LNCaP clone FGC (cell line): ENCODE data around the gene TUBD1.
"Not testable (repeated sequence)": the region's sequence is repeated elsewhere in the genome, so short reads cannot be mapped to it uniquely, and the experiment has no call there.

Experiments used
- DNase-seq: peaks from one replicate; pipeline ENCODE4 v3.0.0-alpha.2; 2011; ENCODE audit warnings: low read depth
- H3K4me3 ChIP-seq: 2 replicates; pipeline ENCODE4 v1.5.1; 2011; ENCODE audit warnings: mild to moderate bottlenecking, low read depth, low read length, control low read depth
- CTCF ChIP-seq: IDR thresholded peaks from 2 replicates; pipeline ENCODE4 v1.5.1; 2012; ENCODE audit warnings: mild to moderate bottlenecking; ENCODE audit not compliant: control insufficient read depth, insufficient read depth; ENCODE audit errors: extremely low read depth

Gene TUBD1

GRCh38 chr17:59856859-59857794, 35.6 kb downstream of the TUBD1 start:
- no peak for TF ChIP-seq CTCF
- DNase-seq = no peak
- H3K4me3 ChIP-seq = no peak overlapping the region

GRCh38 chr17:59853919-59854729, 38.6 kb downstream of the TUBD1 start:
- H3K4me3 ChIP-seq, DNase-seq: not testable (repeated sequence)

- TF ChIP-seq CTCF = peak; percentile 48
- no peak overlapping the region for H3K4me3 ChIP-seq
- DNase-seq = peak; percentile 90
These were observed 39.4 kb downstream of the TUBD1 start for GRCh38 chr17:59853168-59853918.

- not testable (repeated sequence) for H3K4me3 ChIP-seq, DNase-seq
These were observed 39.9 kb downstream of the TUBD1 start for GRCh38 chr17:59852847-59853167.

- no peak overlapping the region for H3K4me3 ChIP-seq
- no peak for DNase-seq
- no peak for TF ChIP-seq CTCF
These were observed 41.0 kb downstream of the TUBD1 start for GRCh38 chr17:59851439-59852375.

- not testable (repeated sequence) for H3K4me3 ChIP-seq, DNase-seq
These were observed 42.4 kb downstream of the TUBD1 start for GRCh38 chr17:59850311-59850710.

GRCh38 chr17:59848778-59849177, 44.0 kb downstream of the TUBD1 start:
- H3K4me3 ChIP-seq = no peak overlapping the region

More at GRCh38 chr17:59848778-59849177, 44.0 kb downstream of the TUBD1 start:
- no peak for DNase-seq
- no peak for TF ChIP-seq CTCF
